Natural killer cell (primary cell): Measurements from ENCODE around the gene CCDC157. TPM values are rescaled to one million over a fixed set of nuclear protein-coding genes. Genes with fewer than 3 reads are reported as not detected.

Experiments
- ATAC-seq, 3 donors: fragments of 150-1000 bp in 2 of 3; fragments of 200-7000 bp in 1 of 3; cut with Tn5 transposase; 1 replicate in 1 of 3; 2 replicates in 2 of 3; pipeline ENCODE4 v1.10.0; 2021; ENCODE audit warnings: mild to moderate bottlenecking in 2 of 3, moderate library complexity in 2 of 3
- DNase-seq, 2 donors: peaks; one replicate each; pipeline versions ENCODE4 v3.0.0 to v3.0.0-alpha.2; 2013 to 2021; ENCODE audit warnings: mixed read lengths in 1 of 2
- H3K27ac ChIP-seq: one replicate; pipeline ENCODE4 v1.5.1; 2013; ENCODE audit warnings: mild to moderate bottlenecking, low read length
- H3K27me3 ChIP-seq: one replicate; pipeline ENCODE4 v1.6.1; 2013; ENCODE audit warnings: low read length; ENCODE audit not compliant: control insufficient read depth, insufficient read depth
- H3K36me3 ChIP-seq: one replicate; pipeline ENCODE4 v1.6.1; 2013; ENCODE audit warnings: low read length; ENCODE audit not compliant: control insufficient read depth, insufficient read depth
- H3K4me1 ChIP-seq: one replicate; pipeline ENCODE4 v1.6.1; 2013; ENCODE audit warnings: low read length; ENCODE audit not compliant: control insufficient read depth, insufficient read depth
- H3K4me3 ChIP-seq: one replicate; pipeline ENCODE4 v1.5.1; 2013; ENCODE audit warnings: low read length
- H3K9me3 ChIP-seq: one replicate; pipeline ENCODE4 v1.6.1; 2013; ENCODE audit warnings: low read length; ENCODE audit not compliant: control insufficient read depth, insufficient read depth
- H3K27ac Mint-ChIP-seq, 2 donors: one replicate each; pipeline ENCODE4 v1.8.0; 2022; ENCODE audit warnings: mild to moderate bottlenecking in 2 of 2, mixed read lengths in 2 of 2, moderate library complexity in 1 of 2
- H3K27me3 Mint-ChIP-seq, 2 donors: one replicate each; pipeline ENCODE4 v1.8.0; 2022; ENCODE audit warnings: low read depth in 2 of 2, mixed read lengths in 2 of 2
- H3K36me3 Mint-ChIP-seq: one replicate; pipeline ENCODE4 v1.8.0; 2022; ENCODE audit warnings: mixed read lengths
- H3K4me1 Mint-ChIP-seq, 2 donors: one replicate each; pipeline ENCODE4 v1.8.0; 2022; ENCODE audit warnings: mixed read lengths in 2 of 2
- H3K4me3 Mint-ChIP-seq: one replicate; pipeline ENCODE4 v1.8.0; 2022; ENCODE audit warnings: mild to moderate bottlenecking, moderate library complexity, mixed read lengths
- H3K9me3 Mint-ChIP-seq, 2 donors: one replicate each; pipeline ENCODE4 v1.8.0; 2022; ENCODE audit warnings: mixed read lengths in 2 of 2
- CTCF ChIP-seq: fragments of 200-600 bp; IDR thresholded peaks from one replicate; pipeline ENCODE4 v1.8.0; 2022; ENCODE audit warnings: antibody characterized with exemption
- WGBS: methylation state at CpG from one replicate; pipeline ENCODE4 v1.1.7; 2013; ENCODE audit warnings: missing lambda C conversion rate; ENCODE audit not compliant: insufficient coverage; 5-methylcytosine and 5-hydroxymethylcytosine counted together
- intact Hi-C: fragments of 100-400 bp; cut with micrococcal nuclease; formaldehyde crosslinking; loops from one replicate; pipeline ENCODE4 v1.14.2; 2022
- total RNA-seq, 4 donors: library from RNA; stranded (reverse); fragments of 120-200 nt in 1 of 4; gene quantifications; one replicate each; pipeline versions ENCODE4 v1.2.3 to v1.2.4, GENCODE V29; 2013 to 2022

Gene CCDC157
- total RNA-seq, 3 donors from 2014 or later (not counting 1 experiment from before 2014, with no cell fraction given) = 7.7 to 9.7 (median 8.4) TPM

- Histone ChIP-seq H3K9me3 (no peaks in the 10 kb centered on the region), H3K27me3 (no peaks in the 10 kb centered on the region), H3K4me3 (no peak overlapping the region), H3K27ac (no peak overlapping the region), H3K4me1 (peaks cover 17% of the 10 kb centered on the region), H3K36me3 (peaks cover 81% of the 10 kb centered on the region)
- peaks cover 38 to 41% of the 10 kb centered on the region in 2 donors for H3K4me1 Mint-ChIP-seq
- H3K27me3 Mint-ChIP-seq = no peaks in the 10 kb centered on the region
- H3K27ac Mint-ChIP-seq = no peak overlapping the region
- H3K9me3 Mint-ChIP-seq = no peaks in the 10 kb centered on the region
- H3K4me3 Mint-ChIP-seq = no peak overlapping the region
- DNase-seq (no peak), ATAC-seq (no peak)
- 78% methylated on average over 4 of the region's 4 CpGs for WGBS
- intact Hi-C loops = no loop called here
- no peak for TF ChIP-seq CTCF
- no peaks in the 10 kb centered on the region for H3K36me3 Mint-ChIP-seq
These were observed 8.0 kb upstream of the CCDC157 start for GRCh38 chr22:30348809-30349208.

- H3K27me3 ChIP-seq = no peaks in the 10 kb centered on the region
- peaks cover 40% of the 10 kb centered on the region for H3K4me1 ChIP-seq
- peaks cover 61 to 65% of the 10 kb centered on the region in 2 donors for H3K4me1 Mint-ChIP-seq
- H3K27ac ChIP-seq = no peak overlapping the region
- H3K4me3 ChIP-seq = no peak overlapping the region
- no peaks in the 10 kb centered on the region for H3K27me3 Mint-ChIP-seq
- no peak for TF ChIP-seq CTCF
- DNase-seq (no peak), ATAC-seq (no peak)
- WGBS = 92% methylated on average over 3 of the region's 3 CpGs
- no peak overlapping the region for H3K4me3 Mint-ChIP-seq
- peaks cover 57% of the 10 kb centered on the region for H3K36me3 ChIP-seq
- intact Hi-C loops = loop anchor here (5.0 kb wide), 1 partner anchor 44 kb away; no protein-coding TSS in a partner anchor
- no peaks in the 10 kb centered on the region for H3K9me3 Mint-ChIP-seq
- H3K36me3 Mint-ChIP-seq = no peaks in the 10 kb centered on the region
- no peaks in the 10 kb centered on the region for H3K9me3 ChIP-seq
- H3K27ac Mint-ChIP-seq = peak overlapping the region; percentile 82 to 92
These were observed 5.6 kb upstream of the CCDC157 start for GRCh38 chr22:30351226-30351625.

GRCh38 chr22:30354644-30355043 is 2.2 kb upstream of the CCDC157 start:
- WGBS = 94% methylated on average over 5 of the region's 5 CpGs
- Histone ChIP-seq H3K27ac (no peak overlapping the region), H3K4me3 (no peak overlapping the region), H3K27me3 (no peaks in the 10 kb centered on the region), H3K36me3 (peaks cover 31% of the 10 kb centered on the region), H3K4me1 (peaks cover 50% of the 10 kb centered on the region), H3K9me3 (no peaks in the 10 kb centered on the region)
- Mint-ChIP-seq H3K9me3 (no peaks in the 10 kb centered on the region), H3K36me3 (no peaks in the 10 kb centered on the region), H3K27me3 (peaks cover 0 to 3% of the 10 kb centered on the region in 2 donors), H3K4me3 (peak overlapping the region; percentile 97), H3K4me1 (peaks cover 64 to 68% of the 10 kb centered on the region in 2 donors), H3K27ac (peak overlapping the region; percentile 82 to 92)
- no peak for TF ChIP-seq CTCF
- ATAC-seq (no peak), DNase-seq (no peak)
- intact Hi-C loops = loop anchor here (5.0 kb wide), 1 partner anchor 47 kb away; no protein-coding TSS in a partner anchor

GRCh38 chr22:30357236-30357570 is 396 bp downstream of the CCDC157 start:
- Mint-ChIP-seq H3K4me3 (peak overlapping the region; percentile 97), H3K9me3 (no peaks in the 10 kb centered on the region), H3K27me3 (peaks cover 0 to 3% of the 10 kb centered on the region in 2 donors), H3K4me1 (peaks cover 54% of the 10 kb centered on the region in 2 donors), H3K36me3 (no peaks in the 10 kb centered on the region), H3K27ac (peak overlapping the region; percentile 89 to 92)
- no peaks in the 10 kb centered on the region for H3K27me3 ChIP-seq
- DNase-seq (no peak), ATAC-seq (peak in 1 of 3 donors; percentile 1)
- no peak for TF ChIP-seq CTCF
- 7% methylated on average over 9 of the region's 9 CpGs for WGBS
- peaks cover 9% of the 10 kb centered on the region for H3K36me3 ChIP-seq
- no peaks in the 10 kb centered on the region for H3K9me3 ChIP-seq
- intact Hi-C loops = loop anchor here (2.0 kb wide), 1 partner anchor 68 kb away; the partner anchor contains the start of gene MTFP1
- peak overlapping the region; percentile 73 for H3K27ac ChIP-seq
- peak overlapping the region; percentile 96 for H3K4me3 ChIP-seq
- H3K4me1 ChIP-seq = peaks cover 46% of the 10 kb centered on the region
